ENCODE results near the gene HSPA1A.
"Not testable (repeated sequence)": the region's sequence is repeated elsewhere in the genome, so short reads cannot be mapped to it uniquely, and the experiment has no call there.

The HSPA1A gene

GRCh38 chr6:31836474-31837368 lies 21.4 kb downstream of the HSPA1A start:
- peaks cover 52% of the 10 kb centered on the region for H3K4me1 ChIP-seq (ENCODE audit: low read depth, poor library complexity, severe bottlenecking)
- TF ChIP-seq, protein P1, sequence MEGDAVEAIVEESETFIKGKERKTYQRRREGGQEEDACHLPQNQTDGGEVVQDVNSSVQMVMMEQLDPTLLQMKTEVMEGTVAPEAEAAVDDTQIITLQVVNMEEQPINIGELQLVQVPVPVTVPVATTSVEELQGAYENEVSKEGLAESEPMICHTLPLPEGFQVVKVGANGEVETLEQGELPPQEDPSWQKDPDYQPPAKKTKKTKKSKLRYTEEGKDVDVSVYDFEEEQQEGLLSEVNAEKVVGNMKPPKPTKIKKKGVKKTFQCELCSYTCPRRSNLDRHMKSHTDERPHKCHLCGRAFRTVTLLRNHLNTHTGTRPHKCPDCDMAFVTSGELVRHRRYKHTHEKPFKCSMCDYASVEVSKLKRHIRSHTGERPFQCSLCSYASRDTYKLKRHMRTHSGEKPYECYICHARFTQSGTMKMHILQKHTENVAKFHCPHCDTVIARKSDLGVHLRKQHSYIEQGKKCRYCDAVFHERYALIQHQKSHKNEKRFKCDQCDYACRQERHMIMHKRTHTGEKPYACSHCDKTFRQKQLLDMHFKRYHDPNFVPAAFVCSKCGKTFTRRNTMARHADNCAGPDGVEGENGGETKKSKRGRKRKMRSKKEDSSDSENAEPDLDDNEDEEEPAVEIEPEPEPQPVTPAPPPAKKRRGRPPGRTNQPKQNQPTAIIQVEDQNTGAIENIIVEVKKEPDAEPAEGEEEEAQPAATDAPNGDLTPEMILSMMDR (conservative IDR thresholded peaks at IDR 0.05; ENCODE audit: low read depth, low read length) = no peak
- no peak overlapping the region for H3K4me3 ChIP-seq (IDR thresholded peaks at IDR 0.05; ENCODE audit: insufficient read depth, low read depth, low read length)
- H3K27me3 ChIP-seq (ENCODE audit: insufficient read depth, low read depth) = no peaks in the 10 kb centered on the region
- peak overlapping the region; percentile 80 for H3K9ac ChIP-seq
- peak overlapping the region; percentile 100 for H3K4me2 ChIP-seq
- H3K79me2 ChIP-seq (ENCODE audit: insufficient read depth, low read depth) = peaks cover 67% of the 10 kb centered on the region
- H3K27ac ChIP-seq = peak overlapping the region; percentile 84; the same call in 1 of the 2 replicates
- H4K20me1 ChIP-seq (ENCODE audit: insufficient read depth) = peaks cover 34% of the 10 kb centered on the region
- H2AFZ ChIP-seq (ENCODE audit: low read depth) = no peak overlapping the region
- peaks cover 28% of the 10 kb centered on the region; the same call in 1 of the 2 replicates for H3K36me3 ChIP-seq (ENCODE audit: insufficient read depth)

- H3K4me1 ChIP-seq (ENCODE audit: low read depth, poor library complexity, severe bottlenecking) = peaks cover 56% of the 10 kb centered on the region
- H3K27me3 ChIP-seq (ENCODE audit: insufficient read depth, low read depth) = no peaks in the 10 kb centered on the region
- peak overlapping the region; percentile 100 for H3K4me2 ChIP-seq
- TF ChIP-seq, protein P1 (conservative IDR thresholded peaks at IDR 0.05; ENCODE audit: low read depth, low read length) = no peak
- no peak overlapping the region for H2AFZ ChIP-seq (ENCODE audit: low read depth)
- H3K27ac ChIP-seq = peak overlapping the region; percentile 84; the same call in 1 of the 2 replicates
- no peak overlapping the region for H3K4me3 ChIP-seq (IDR thresholded peaks at IDR 0.05; ENCODE audit: insufficient read depth, low read depth, low read length)
- peaks cover 34% of the 10 kb centered on the region for H4K20me1 ChIP-seq (ENCODE audit: insufficient read depth)
- peaks cover 28% of the 10 kb centered on the region; the same call in 1 of the 2 replicates for H3K36me3 ChIP-seq (ENCODE audit: insufficient read depth)
- H3K9ac ChIP-seq = peak overlapping the region; percentile 80
- peaks cover 59% of the 10 kb centered on the region for H3K79me2 ChIP-seq (ENCODE audit: insufficient read depth, low read depth)
Observed at GRCh38 chr6:31837369-31838113, 22.2 kb downstream of the HSPA1A start.

- not testable (repeated sequence) for H3K27me3 ChIP-seq (ENCODE audit: insufficient read depth, low read depth); H2AFZ ChIP-seq (ENCODE audit: low read depth); H3K4me3 ChIP-seq (IDR thresholded peaks at IDR 0.05; ENCODE audit: insufficient read depth, low read depth, low read length); H3K9ac ChIP-seq
- Histone ChIP-seq H4K20me1 (ENCODE audit: insufficient read depth) (peaks cover 34% of the 10 kb centered on the region), H3K79me2 (ENCODE audit: insufficient read depth, low read depth) (peaks cover 54% of the 10 kb centered on the region), H3K4me1 (ENCODE audit: low read depth, poor library complexity, severe bottlenecking) (peaks cover 56% of the 10 kb centered on the region), H3K36me3 (ENCODE audit: insufficient read depth) (peaks cover 28% of the 10 kb centered on the region; the same call in 1 of the 2 replicates), H3K27ac (peak overlapping the region; percentile 26; the same call in 1 of the 2 replicates), H3K4me2 (peak overlapping the region; percentile 100)
Observed at GRCh38 chr6:31838114-31838553, 22.8 kb downstream of the HSPA1A start.

GRCh38 chr6:31838968-31839367 lies 23.6 kb downstream of the HSPA1A start:
- Histone ChIP-seq H3K4me2 (peak overlapping the region; percentile 100; the same call in 1 of the 2 replicates), H3K9ac (no peak overlapping the region), H3K79me2 (ENCODE audit: insufficient read depth, low read depth) (peaks cover 46% of the 10 kb centered on the region), H3K27me3 (ENCODE audit: insufficient read depth, low read depth) (no peaks in the 10 kb centered on the region), H4K20me1 (ENCODE audit: insufficient read depth) (peaks cover 34% of the 10 kb centered on the region), H2AFZ (ENCODE audit: low read depth) (no peak overlapping the region), H3K4me1 (ENCODE audit: low read depth, poor library complexity, severe bottlenecking) (peaks cover 50% of the 10 kb centered on the region), H3K36me3 (ENCODE audit: insufficient read depth) (peaks cover 28% of the 10 kb centered on the region; the same call in 1 of the 2 replicates), H3K4me3 (IDR thresholded peaks at IDR 0.05; ENCODE audit: insufficient read depth, low read depth, low read length) (no peak overlapping the region), H3K27ac (no peak overlapping the region; the same call in 1 of the 2 replicates)
- TF ChIP-seq, protein P1 (conservative IDR thresholded peaks at IDR 0.05; ENCODE audit: low read depth, low read length) = no peak

DNA sequence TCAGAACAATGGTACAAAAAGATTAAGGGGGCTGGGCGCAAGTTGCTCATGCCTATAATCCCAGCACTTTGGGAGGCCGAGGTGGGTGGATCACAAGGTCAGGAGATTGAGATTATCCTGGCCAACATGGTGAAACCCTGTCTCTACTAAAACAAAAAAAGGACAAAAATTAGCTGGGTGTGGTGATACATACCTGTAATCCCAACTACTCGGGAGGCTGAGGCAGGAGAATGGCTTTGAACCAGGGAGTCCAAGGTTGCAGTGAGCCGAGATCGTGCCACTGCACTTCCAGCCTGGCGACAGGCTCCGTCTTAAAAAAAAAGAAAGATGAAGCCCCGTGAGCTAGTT lies 24.4 kb downstream of the HSPA1A start:
- Histone ChIP-seq H3K36me3 (ENCODE audit: insufficient read depth) (peaks cover 28% of the 10 kb centered on the region; the same call in 1 of the 2 replicates), H3K4me1 (ENCODE audit: low read depth, poor library complexity, severe bottlenecking) (peaks cover 46% of the 10 kb centered on the region), H3K79me2 (ENCODE audit: insufficient read depth, low read depth) (peaks cover 38% of the 10 kb centered on the region), H3K27ac (peak overlapping the region; percentile 15; the same call in 1 of the 2 replicates), H4K20me1 (ENCODE audit: insufficient read depth) (peaks cover 34% of the 10 kb centered on the region)
- H3K4me3 ChIP-seq (IDR thresholded peaks at IDR 0.05; ENCODE audit: insufficient read depth, low read depth, low read length); H3K27me3 ChIP-seq (ENCODE audit: insufficient read depth, low read depth); H3K4me2 ChIP-seq; H3K9ac ChIP-seq; H2AFZ ChIP-seq (ENCODE audit: low read depth): not testable (repeated sequence)
